ENCODE measurements around the gene RAD1. TPM values are rescaled to one million over a fixed set of nuclear protein-coding genes. Genes with fewer than 3 reads are reported as not detected.
A peak's percentile ranks its signal among the peaks of the same experiment; 100 is the strongest.

The RAD1 gene
- total RNA-seq, 1 donor from 2014 or later: 20.5 TPM

DNA sequence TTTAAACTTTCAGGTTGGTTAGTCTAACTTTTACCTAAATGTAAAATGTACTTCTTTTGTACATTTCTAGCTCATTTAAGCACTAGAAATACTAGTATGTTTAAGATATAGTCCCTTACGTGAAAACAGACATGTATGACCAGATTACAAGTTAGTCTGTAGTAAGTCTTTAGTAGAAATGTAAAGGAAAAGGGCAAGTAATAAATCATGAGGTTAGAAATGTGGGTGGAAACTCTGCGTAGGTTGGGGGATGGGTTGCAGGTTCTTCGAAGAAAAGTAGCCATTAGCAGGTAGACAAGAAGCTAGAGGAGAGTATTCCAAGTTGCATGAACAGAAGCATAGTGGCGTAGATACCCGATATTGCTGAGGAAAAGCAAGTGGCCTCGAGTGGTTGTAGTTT, 22.9 kb downstream of the RAD1 start:
- TF ChIP-seq, protein P1, sequence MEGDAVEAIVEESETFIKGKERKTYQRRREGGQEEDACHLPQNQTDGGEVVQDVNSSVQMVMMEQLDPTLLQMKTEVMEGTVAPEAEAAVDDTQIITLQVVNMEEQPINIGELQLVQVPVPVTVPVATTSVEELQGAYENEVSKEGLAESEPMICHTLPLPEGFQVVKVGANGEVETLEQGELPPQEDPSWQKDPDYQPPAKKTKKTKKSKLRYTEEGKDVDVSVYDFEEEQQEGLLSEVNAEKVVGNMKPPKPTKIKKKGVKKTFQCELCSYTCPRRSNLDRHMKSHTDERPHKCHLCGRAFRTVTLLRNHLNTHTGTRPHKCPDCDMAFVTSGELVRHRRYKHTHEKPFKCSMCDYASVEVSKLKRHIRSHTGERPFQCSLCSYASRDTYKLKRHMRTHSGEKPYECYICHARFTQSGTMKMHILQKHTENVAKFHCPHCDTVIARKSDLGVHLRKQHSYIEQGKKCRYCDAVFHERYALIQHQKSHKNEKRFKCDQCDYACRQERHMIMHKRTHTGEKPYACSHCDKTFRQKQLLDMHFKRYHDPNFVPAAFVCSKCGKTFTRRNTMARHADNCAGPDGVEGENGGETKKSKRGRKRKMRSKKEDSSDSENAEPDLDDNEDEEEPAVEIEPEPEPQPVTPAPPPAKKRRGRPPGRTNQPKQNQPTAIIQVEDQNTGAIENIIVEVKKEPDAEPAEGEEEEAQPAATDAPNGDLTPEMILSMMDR (conservative IDR thresholded peaks at IDR 0.05; ENCODE audit: low read depth, low read length): no peak
- no peak for DNase-seq (ENCODE audit: low read depth)
- H3K4me3 ChIP-seq (ENCODE audit: low read depth, low read length): no peak overlapping the region

DNA sequence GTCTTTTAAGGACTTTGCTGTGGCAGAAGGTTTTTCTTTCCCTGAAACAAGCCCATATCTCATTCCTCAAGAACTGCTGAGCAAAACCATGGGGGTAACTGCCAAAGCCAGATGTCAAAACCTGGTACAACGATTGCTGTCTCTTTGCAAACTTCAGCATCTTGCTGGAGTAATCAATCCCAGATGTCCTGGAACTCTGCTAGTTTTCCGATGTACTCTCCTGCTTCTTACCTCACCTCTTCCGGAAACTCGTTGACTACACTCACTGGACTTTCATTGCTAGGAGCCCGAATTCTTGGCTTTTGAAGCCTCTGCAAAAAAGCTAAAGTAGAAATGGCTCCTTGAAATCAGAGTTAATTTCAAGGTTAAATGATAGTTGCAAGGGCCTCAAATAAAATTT, 23.3 kb downstream of the RAD1 start:
- H3K4me3 ChIP-seq (ENCODE audit: low read depth, low read length): no peak overlapping the region
- DNase-seq (ENCODE audit: low read depth): no peak
- TF ChIP-seq, protein P1 (conservative IDR thresholded peaks at IDR 0.05; ENCODE audit: low read depth, low read length): no peak

DNA sequence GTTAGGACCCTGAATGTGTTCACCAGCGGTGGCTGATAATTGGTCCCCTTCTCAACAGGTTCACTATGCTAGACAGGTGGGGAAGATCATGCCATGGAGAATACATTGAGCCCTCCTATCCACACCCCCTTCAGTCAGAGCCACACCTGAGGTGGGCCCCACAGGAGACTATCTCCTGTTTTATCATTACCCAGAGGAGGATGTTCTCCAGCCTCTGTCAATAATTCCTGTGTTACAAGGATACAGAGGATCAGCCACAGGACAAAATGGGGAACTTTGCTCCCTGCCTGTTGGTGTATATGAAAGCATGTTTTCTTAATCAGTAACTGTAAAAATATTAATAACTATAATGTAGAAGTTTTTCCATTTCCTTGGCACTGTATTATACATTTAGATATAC, 25.9 kb downstream of the RAD1 start:
- no peak for DNase-seq (ENCODE audit: low read depth)
- no peak overlapping the region for H3K4me3 ChIP-seq (ENCODE audit: low read depth, low read length)
- TF ChIP-seq, protein P1 (conservative IDR thresholded peaks at IDR 0.05; ENCODE audit: low read depth, low read length): no peak

DNA sequence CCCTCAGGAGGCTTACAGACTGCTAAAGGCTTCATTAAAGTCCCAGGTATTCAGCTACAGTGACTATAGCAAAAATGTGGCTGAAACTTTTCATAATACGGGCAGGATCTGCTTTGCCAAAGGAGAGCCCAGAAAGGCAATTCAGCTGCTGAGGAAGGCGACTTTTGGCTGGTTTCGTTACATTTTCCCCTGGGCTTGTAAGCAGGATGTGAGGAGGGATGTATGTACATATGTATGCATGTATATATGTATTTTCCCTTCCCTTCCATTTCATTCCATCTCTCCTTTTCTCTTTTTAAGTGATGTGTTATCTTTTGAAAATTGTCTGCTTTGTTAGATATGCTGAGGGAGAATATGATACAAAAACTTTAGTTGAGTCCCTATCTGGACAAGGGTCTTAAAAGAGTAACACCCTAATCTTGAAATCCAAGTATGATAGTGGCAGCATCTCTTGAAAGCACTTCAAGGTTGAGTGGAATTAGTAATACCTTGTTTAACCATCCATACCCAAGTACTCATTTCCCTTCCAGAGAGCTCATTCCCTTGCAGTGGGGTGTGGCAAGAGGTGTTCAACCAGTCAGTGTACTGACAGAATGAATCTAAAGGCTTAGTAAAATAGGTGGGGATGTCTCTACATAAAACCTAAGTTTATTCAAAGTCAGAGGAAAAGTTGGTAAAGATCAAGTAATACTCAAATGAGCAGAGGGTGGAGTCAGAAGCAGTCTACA, 28.7 kb downstream of the RAD1 start:
- no peak overlapping the region for H3K4me3 ChIP-seq (ENCODE audit: low read depth, low read length)
- DNase-seq (ENCODE audit: low read depth): peak; percentile 29
- TF ChIP-seq, protein P1 (conservative IDR thresholded peaks at IDR 0.05; ENCODE audit: low read depth, low read length): no peak

DNA sequence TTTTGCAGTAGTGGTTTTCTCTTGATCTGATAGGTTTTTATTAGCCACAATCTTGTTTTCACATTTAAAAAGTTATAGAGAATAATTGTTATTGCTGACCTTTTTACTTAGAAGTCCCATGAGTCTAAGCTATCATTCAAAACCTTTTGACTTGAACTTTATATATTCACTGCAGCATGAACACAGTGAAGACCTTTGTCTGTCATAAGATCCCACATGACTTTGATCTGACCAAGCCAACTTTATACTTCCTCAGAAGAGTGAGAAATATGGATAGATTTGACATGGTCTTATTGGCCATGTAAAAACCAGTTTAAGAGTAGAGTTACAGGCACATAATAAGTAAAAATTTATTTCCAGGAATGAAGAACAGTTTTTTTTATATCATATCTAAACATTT, 34.1 kb downstream of the RAD1 start:
- DNase-seq (ENCODE audit: low read depth): no peak
- no peak overlapping the region for H3K4me3 ChIP-seq (ENCODE audit: low read depth, low read length)
- TF ChIP-seq, protein P1 (conservative IDR thresholded peaks at IDR 0.05; ENCODE audit: low read depth, low read length): no peak

DNA sequence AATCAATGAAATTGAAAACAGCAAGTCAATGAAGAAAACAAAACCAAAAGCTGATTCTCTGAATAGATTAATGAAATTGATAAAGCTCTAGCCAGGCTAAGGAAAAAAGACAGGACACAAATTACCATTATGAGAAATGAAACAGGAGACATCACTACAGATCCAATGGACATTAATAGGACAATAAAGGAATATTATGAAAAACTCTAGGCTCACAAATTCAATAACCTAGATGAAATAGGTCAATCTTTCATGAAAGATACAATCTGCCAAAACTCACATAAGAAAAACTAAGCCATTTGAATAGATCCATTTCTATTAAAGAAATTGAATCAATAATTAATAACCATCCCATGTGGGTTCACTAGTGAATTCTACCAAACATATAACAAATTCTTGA, 39.0 kb downstream of the RAD1 start:
- TF ChIP-seq, protein P1 (conservative IDR thresholded peaks at IDR 0.05; ENCODE audit: low read depth, low read length): no peak
- no peak overlapping the region for H3K4me3 ChIP-seq (ENCODE audit: low read depth, low read length)
- no peak for DNase-seq (ENCODE audit: low read depth)

DNA sequence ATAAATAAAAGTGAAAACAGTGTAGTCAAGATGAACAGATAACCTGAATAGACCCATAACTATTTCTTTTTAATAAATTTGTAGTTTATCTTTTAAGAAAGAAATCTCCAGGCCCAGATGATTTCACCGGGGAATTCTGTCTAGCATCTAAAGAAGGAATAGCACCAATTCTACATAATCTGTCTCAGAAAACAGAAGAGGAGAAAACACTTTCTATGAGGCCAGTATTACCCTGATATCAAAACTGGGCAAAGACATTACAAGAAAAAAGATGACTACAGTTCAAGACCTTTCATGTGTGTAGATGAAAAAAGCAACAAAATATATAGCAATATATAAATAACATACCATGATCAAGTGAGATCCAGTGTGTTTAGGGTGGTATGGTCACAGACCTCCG, 44.9 kb downstream of the RAD1 start:
- TF ChIP-seq, protein P1 (conservative IDR thresholded peaks at IDR 0.05; ENCODE audit: low read depth, low read length): no peak
- no peak for DNase-seq (ENCODE audit: low read depth)
- H3K4me3 ChIP-seq (ENCODE audit: low read depth, low read length): no peak overlapping the region

Measured in epithelial cell of proximal tubule (primary cell).